LNCaP clone FGC (cell line): Measurements from ENCODE around the gene ZC3H13.
"Not testable (repeated sequence)": the region's sequence is repeated elsewhere in the genome, so short reads cannot be mapped to it uniquely, and the experiment has no call there.

Experiments used
- DNase-seq: peaks from one replicate; pipeline ENCODE4 v3.0.0-alpha.2; 2011; ENCODE audit warnings: low read depth
- H3K4me3 ChIP-seq: 2 replicates; pipeline ENCODE4 v1.5.1; 2011; ENCODE audit warnings: mild to moderate bottlenecking, low read depth, low read length, control low read depth
- CTCF ChIP-seq: IDR thresholded peaks from 2 replicates; pipeline ENCODE4 v1.5.1; 2012; ENCODE audit warnings: mild to moderate bottlenecking; ENCODE audit not compliant: control insufficient read depth, insufficient read depth; ENCODE audit errors: extremely low read depth

ZC3H13 gene

GRCh38 chr13:45994752-45995151, 57.8 kb downstream of the ZC3H13 start:
- H3K4me3 ChIP-seq = no peak overlapping the region
- no peak for TF ChIP-seq CTCF
- DNase-seq = no peak

DNA sequence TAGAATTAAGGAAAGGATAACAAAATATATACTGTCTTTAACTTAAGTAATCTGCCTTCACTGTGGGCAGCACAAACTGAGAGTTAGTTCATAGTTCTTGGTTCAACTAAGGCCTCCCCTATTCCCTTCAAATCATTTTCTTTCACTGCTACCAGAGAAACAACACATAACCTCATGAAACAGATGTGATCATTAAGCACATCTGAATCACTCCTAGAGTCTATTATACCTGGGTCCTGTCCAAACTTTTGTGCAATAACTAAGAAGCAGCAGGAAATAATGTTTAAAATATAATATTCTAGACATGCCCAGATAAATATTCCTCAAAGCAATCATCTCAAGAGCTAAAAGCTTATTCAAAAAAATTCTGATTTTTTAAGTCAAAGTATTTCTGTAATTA, 62.9 kb downstream of the ZC3H13 start:
- H3K4me3 ChIP-seq = no peak overlapping the region
- no peak for TF ChIP-seq CTCF
- DNase-seq = no peak

DNA sequence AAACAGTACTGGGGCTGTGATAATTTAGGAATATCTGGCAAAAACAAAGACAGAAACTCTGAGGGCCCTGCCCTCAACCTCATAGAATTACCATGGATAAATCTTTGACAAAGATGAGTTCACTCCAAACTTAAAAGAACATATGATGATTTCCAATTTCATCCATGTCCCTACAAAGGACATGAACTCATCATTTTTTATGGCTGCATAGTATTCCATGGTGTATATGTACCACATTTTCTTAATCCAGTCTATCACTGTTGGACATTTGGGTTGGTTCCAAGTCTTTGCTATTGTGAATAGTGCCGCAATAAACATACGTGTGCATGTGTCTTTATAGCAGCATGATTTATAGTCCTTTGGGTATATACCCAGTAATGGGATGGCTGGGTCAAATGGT, 71.4 kb downstream of the ZC3H13 start:
- not testable (repeated sequence) for H3K4me3 ChIP-seq

GRCh38 chr13:45975337-45975736, 77.2 kb downstream of the ZC3H13 start:
- no peak for TF ChIP-seq CTCF
- DNase-seq = no peak
- no peak overlapping the region for H3K4me3 ChIP-seq

More for the DNA sequence above, 71.4 kb downstream of the ZC3H13 start:
- DNase-seq = not testable (repeated sequence)

DNA sequence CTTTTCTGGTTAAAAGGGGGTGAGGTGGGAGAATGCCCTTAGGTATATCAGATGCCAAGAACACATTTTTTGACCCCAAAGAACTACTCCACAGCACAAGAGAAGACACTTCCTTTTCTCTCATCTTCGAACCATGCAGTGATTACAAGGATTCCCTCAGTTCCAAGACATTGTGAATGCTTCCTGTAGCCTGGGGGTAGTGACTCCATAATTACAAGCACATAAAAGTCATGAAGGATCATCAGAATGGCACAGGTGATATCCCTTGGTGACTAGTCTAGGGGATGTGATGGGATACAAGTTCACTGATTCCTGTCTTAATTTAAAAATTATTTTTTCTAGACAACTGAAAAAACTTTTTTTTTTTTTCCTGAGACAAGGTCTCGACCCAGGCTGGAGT, 78.0 kb downstream of the ZC3H13 start:
- H3K4me3 ChIP-seq = no peak overlapping the region
- DNase-seq = no peak
- TF ChIP-seq CTCF = no peak

GRCh38 chr13:45967589-45967988, 85.0 kb downstream of the ZC3H13 start:
- TF ChIP-seq CTCF = no peak
- H3K4me3 ChIP-seq = no peak overlapping the region
- no peak for DNase-seq

DNA sequence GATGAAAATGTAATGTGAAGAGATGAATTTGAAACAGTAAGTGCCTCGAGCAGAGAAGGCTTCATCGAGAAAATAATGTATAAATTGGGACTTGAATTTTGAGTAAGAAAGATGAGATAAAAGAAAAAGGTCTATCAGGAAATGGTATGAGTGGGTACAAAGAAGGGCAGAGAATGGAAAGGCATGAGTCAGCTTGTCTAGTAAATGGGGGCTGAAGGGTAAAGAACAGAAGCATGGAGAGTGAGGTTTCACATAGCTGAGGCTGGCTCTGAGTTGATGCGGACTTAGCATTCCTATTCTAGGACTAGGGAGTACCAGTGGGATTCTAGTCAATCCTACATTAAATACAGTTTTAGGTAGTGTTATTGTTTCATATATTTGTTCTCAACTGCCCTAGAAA, 85.8 kb downstream of the ZC3H13 start:
- H3K4me3 ChIP-seq = no peak overlapping the region
- DNase-seq = no peak
- no peak for TF ChIP-seq CTCF

- no peak for DNase-seq
- TF ChIP-seq CTCF = no peak
- H3K4me3 ChIP-seq = no peak overlapping the region
Measured at GRCh38 chr13:45961468-45961867, 91.1 kb downstream of the ZC3H13 start.
